GM19463 (cell line): ENCODE results near the gene RXRA.
"Not testable (repeated sequence)": the region's sequence is repeated elsewhere in the genome, so short reads cannot be mapped to it uniquely, and the experiment has no call there.

Experiments used
- ATAC-seq: cut with Tn5 transposase; IDR thresholded peaks from one replicate; pipeline ENCODE4 v1.9.1; 2021; ENCODE audit warnings: mild to moderate bottlenecking, moderate library complexity; ENCODE audit not compliant: unreplicated experiment

RXRA gene

GRCh38 chr9:134293611-134294152, 32.6 kb upstream of the RXRA start:
- no peak for ATAC-seq

- ATAC-seq: no peak
Measured at GRCh38 chr9:134294153-134295071, 31.8 kb upstream of the RXRA start.

GRCh38 chr9:134295101-134295745, 31.0 kb upstream of the RXRA start:
- no peak for ATAC-seq

GRCh38 chr9:134295746-134296250, 30.5 kb upstream of the RXRA start:
- ATAC-seq: no peak

- no peak for ATAC-seq
Measured at GRCh38 chr9:134296301-134297082, 29.8 kb upstream of the RXRA start.

- ATAC-seq: no peak
Measured at GRCh38 chr9:134297083-134297410, 29.2 kb upstream of the RXRA start.

- no peak for ATAC-seq
Measured at GRCh38 chr9:134297576-134297975, 28.7 kb upstream of the RXRA start.

GRCh38 chr9:134298000-134298399, 28.3 kb upstream of the RXRA start:
- ATAC-seq: no peak

- no peak for ATAC-seq
Measured at GRCh38 chr9:134299068-134299467, 27.2 kb upstream of the RXRA start.

GRCh38 chr9:134299883-134300282, 26.4 kb upstream of the RXRA start:
- ATAC-seq: no peak

GRCh38 chr9:134301387-134302129, 24.7 kb upstream of the RXRA start:
- no peak for ATAC-seq

GRCh38 chr9:134302130-134302817, 24.0 kb upstream of the RXRA start:
- ATAC-seq: no peak

GRCh38 chr9:134303601-134304000, 22.7 kb upstream of the RXRA start:
- ATAC-seq: no peak

GRCh38 chr9:134304261-134304660, 22.0 kb upstream of the RXRA start:
- no peak for ATAC-seq

- ATAC-seq: no peak
Measured at GRCh38 chr9:134304690-134305089, 21.6 kb upstream of the RXRA start.

GRCh38 chr9:134305533-134305932, 20.7 kb upstream of the RXRA start:
- ATAC-seq: no peak

GRCh38 chr9:134306042-134306441, 20.2 kb upstream of the RXRA start:
- not testable (repeated sequence) for ATAC-seq

- no peak for ATAC-seq
Measured at GRCh38 chr9:134306636-134307600, 19.3 kb upstream of the RXRA start.
